H7 (cell line): ENCODE data around the gene RAB32. TPM values are rescaled to one million over a fixed set of nuclear protein-coding genes. Genes with fewer than 3 reads are reported as not detected.
A peak's percentile ranks its signal among the peaks of the same experiment; 100 is the strongest.

ENCODE experiments used
- DNase-seq: peaks from one replicate; pipeline ENCODE4 v3.0.0; 2012
- H3K27me3 ChIP-seq: 2 replicates; pipeline ENCODE4 v1.6.0; 2011; ENCODE audit warnings: mild to moderate bottlenecking, low read length; ENCODE audit not compliant: control insufficient read depth, insufficient read depth
- H3K36me3 ChIP-seq: replicated peaks from 2 replicates; pipeline ENCODE4 v1.5.1; 2011; ENCODE audit warnings: low read length; ENCODE audit not compliant: control insufficient read depth, insufficient read depth
- H3K4me3 ChIP-seq: 2 replicates; pipeline ENCODE4 v1.5.1; 2011; ENCODE audit warnings: low read depth, mild to moderate bottlenecking, control low read depth, low read length, moderate library complexity; ENCODE audit not compliant: insufficient read depth
- total RNA-seq: library from RNA; depleted of rRNA; stranded (reverse); fragments of >200 nt; shearing (Covaris generic); gene quantifications from 2 replicates; pipeline ENCODE4 v1.2.3, GENCODE V29; 2014; rRNA removed

The RAB32 gene
- total RNA-seq, 1 experiment from 2014 or later = 10.5 TPM

GRCh38 chr6:146595972-146596731 lies 52.5 kb downstream of the RAB32 start:
- Histone ChIP-seq H3K36me3 (no peaks in the 10 kb centered on the region), H3K27me3 (no peaks in the 10 kb centered on the region), H3K4me3 (no peak overlapping the region)
- no peak for DNase-seq

GRCh38 chr6:146598772-146599405 lies 55.3 kb downstream of the RAB32 start, which contains the start of gene ADGB:
TSS of gene ADGB (plus strand) at chr6:146598972. CDS start at chr6:146599041, 69 bp downstream.
- peak; percentile 85 for DNase-seq
- Histone ChIP-seq H3K27me3 (no peaks in the 10 kb centered on the region), H3K4me3 (peak within 1 kb of the TSS; percentile 36), H3K36me3 (no peaks in the 10 kb centered on the region)

GRCh38 chr6:146601352-146601751 lies 57.7 kb downstream of the RAB32 start:
- Histone ChIP-seq H3K27me3 (no peaks in the 10 kb centered on the region), H3K4me3 (no peak overlapping the region), H3K36me3 (no peaks in the 10 kb centered on the region)
- no peak for DNase-seq

GRCh38 chr6:146602526-146602925 lies 58.9 kb downstream of the RAB32 start:
- DNase-seq = no peak
- no peaks in the 10 kb centered on the region for H3K36me3 ChIP-seq
- H3K4me3 ChIP-seq = no peak overlapping the region
- H3K27me3 ChIP-seq = no peaks in the 10 kb centered on the region

Other genes with a start within 250 kb of the RAB32 start
- gene ADGB, start 55.1 kb downstream of the RAB32 start, total RNA-seq = not detected in 2 replicates